ENCODE data around the gene AKT3. TPM values are rescaled to one million over a fixed set of nuclear protein-coding genes. Genes with fewer than 3 reads are reported as not detected.

The AKT3 gene
- total and polyA plus RNA-seq, 2 of the 8 experiments (the other 6 are each of a cell fraction or from before 2014, with no cell fraction given): 6.0 to 36.4 TPM

- DNase-seq (ENCODE audit: low read depth in 1 of 2, low spot score in 2 of 2) (peak in 1 of 2 experiments; percentile 54), FAIRE-seq (peak; percentile 72)
- peak overlapping the region; percentile 32 for H3K56ac ChIP-seq (replicated peaks; ENCODE audit: insufficient read length, low read depth, low read length)
- H2BK5ac ChIP-seq (ENCODE audit: low read depth, low read length): peak overlapping the region; percentile 97
- H2BK120ac ChIP-seq (replicated peaks; ENCODE audit: low read depth, low read length): peak overlapping the region; percentile 94
- no peaks in the 10 kb centered on the region for H3K23me2 ChIP-seq (ENCODE audit: low read depth, low read length)
- peaks cover 21 to 43% (median 34%) of the 10 kb centered on the region in 4 experiments for H3K4me1 ChIP-seq (replicated peaks in 1 of 4; ENCODE audit: control insufficient read depth in 3 of 4, insufficient read depth in 4 of 4, low read length in 3 of 4)
- no peaks in the 10 kb centered on the region for H3K27me3 ChIP-seq (replicated peaks in 1 of 4; ENCODE audit: control insufficient read depth in 3 of 4, extremely low read depth in 1 of 4, insufficient read depth in 3 of 4, low read length in 3 of 4)
- peak overlapping the region; percentile 98 for H3K18ac ChIP-seq (ENCODE audit: extremely low read depth, low read length)
- peak overlapping the region; percentile 69 for H4K5ac ChIP-seq (ENCODE audit: insufficient read length, low read depth, low read length)
- peak overlapping the region; percentile 75; the same call in 1 of the 2 replicates for H3K27ac ChIP-seq (ENCODE audit: low read depth, low read length)
- H3K9ac ChIP-seq (replicated peaks in 1 of 4; ENCODE audit: extremely low read depth in 1 of 4, low read depth in 3 of 4, low read length in 3 of 4): peak overlapping the region in 2 of 4 experiments; percentile 2 to 13; a peak in 3 of 7 replicates
- no peak overlapping the region for H3K14ac ChIP-seq (ENCODE audit: insufficient read length)
- peak overlapping the region; percentile 38 to 44; a peak in 3 of 4 replicates for H3K4me2 ChIP-seq (ENCODE audit: insufficient read depth in 1 of 2, low read depth in 2 of 2, low read length in 2 of 2)
- H3K4me3 ChIP-seq (ENCODE audit: extremely low read depth in 1 of 4, insufficient read depth in 2 of 4, low read depth in 3 of 4, low read length in 4 of 4): peak overlapping the region in 1 of 4 experiments; percentile 7; a peak in 1 of 8 replicates
- H3K36me3 ChIP-seq (ENCODE audit: control insufficient read depth in 2 of 4, insufficient read depth in 4 of 4, low read length in 3 of 4): no peaks in the 10 kb centered on the region
- peak overlapping the region; percentile 99 for H3K4ac ChIP-seq (replicated peaks; ENCODE audit: insufficient read length, low read depth, low read length)
- no peaks in the 10 kb centered on the region; a peak in 1 of 4 replicates for H3K9me3 ChIP-seq (ENCODE audit: insufficient read depth in 2 of 2, low read depth in 1 of 2, low read length in 1 of 2)
- no peaks in the 10 kb centered on the region for H3K79me1 ChIP-seq (ENCODE audit: low read depth, low read length)
- H2BK12ac ChIP-seq (ENCODE audit: low read depth, low read length): peak overlapping the region; percentile 95
- no peaks in the 10 kb centered on the region for H4K20me1 ChIP-seq (replicated peaks in 1 of 2; ENCODE audit: control insufficient read depth in 1 of 2, insufficient read depth in 2 of 2, low read length in 2 of 2)
- H2AK5ac ChIP-seq (ENCODE audit: low read depth, low read length): peak overlapping the region; percentile 98; the same call in 1 of the 2 replicates
- H3K79me2 ChIP-seq (ENCODE audit: control insufficient read depth in 1 of 2, insufficient read depth in 2 of 2, low read length in 2 of 2): no peaks in the 10 kb centered on the region
- H2BK15ac ChIP-seq (ENCODE audit: low read length): no peak overlapping the region; the same call in 1 of the 2 replicates
- 0 out of 2 replicates have a peak overlapping the region, but pooled peaks have one; percentile 17 for H4K8ac ChIP-seq (ENCODE audit: extremely low read depth, insufficient read depth, low read length)
- ChIA-PET CTCF (ENCODE audit: partially characterized antibody) (interaction anchor here (0.6 to 2.4 kb wide), 8 partner anchors 9 to 339 kb away, joined by 3 to 9 read pairs (median 6); no protein-coding TSS in a partner anchor), POLR2A (ENCODE audit: partially characterized antibody) (interaction anchor here (1.0 to 1.4 kb wide), 7 partner anchors 8 to 165 kb away, joined by 3 to 7 read pairs (median 3); no protein-coding TSS in a partner anchor)
- H4K91ac ChIP-seq (replicated peaks; ENCODE audit: insufficient read length, low read length): peak overlapping the region; percentile 96
- WGBS, 2 experiments (ENCODE audit: extremely low coverage in 1 of 2, insufficient coverage in 1 of 2, insufficient read length in 1 of 2, insufficient replicate concordance in 2 of 2, low coverage in 1 of 2, low lambda C conversion rate in 2 of 2, missing lambda C conversion rate in 1 of 2): 28% methylated on average over 8 of the region's 8 CpGs; no CpG with 5 or more reads in 1 of the 2 experiments
- no peak overlapping the region for H2AFZ ChIP-seq (ENCODE audit: low read length)
- peak overlapping the region; percentile 98 for H2BK20ac ChIP-seq (ENCODE audit: low read length)
- H3K23ac ChIP-seq (ENCODE audit: insufficient read length): no peak overlapping the region
- no peak for TF ChIP-seq RBBP5 (IDR thresholded peaks at IDR 0.05; ENCODE audit: borderline replicate concordance, low read depth, low read length)
- TF ChIP-seq HDAC2 (IDR thresholded peaks at IDR 0.05; ENCODE audit: borderline replicate concordance in 1 of 2, low read depth in 2 of 2, low read length in 2 of 2): peak in 1 of 2 experiments; percentile 35; a peak in 1 of 4 replicates
- no peak for TF ChIP-seq CREB1 (IDR thresholded peaks at IDR 0.05)
- TF ChIP-seq SIX5 (IDR thresholded peaks at IDR 0.05; ENCODE audit: low read depth, low read length): no peak
- TF ChIP-seq, protein P1, sequence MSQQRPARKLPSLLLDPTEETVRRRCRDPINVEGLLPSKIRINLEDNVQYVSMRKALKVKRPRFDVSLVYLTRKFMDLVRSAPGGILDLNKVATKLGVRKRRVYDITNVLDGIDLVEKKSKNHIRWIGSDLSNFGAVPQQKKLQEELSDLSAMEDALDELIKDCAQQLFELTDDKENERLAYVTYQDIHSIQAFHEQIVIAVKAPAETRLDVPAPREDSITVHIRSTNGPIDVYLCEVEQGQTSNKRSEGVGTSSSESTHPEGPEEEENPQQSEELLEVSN (IDR thresholded peaks at IDR 0.05): no peak
- TF ChIP-seq POLR2AphosphoS5 (IDR thresholded peaks at IDR 0.05; ENCODE audit: low read depth, low read length): no peak
Observed at GRCh38 chr1:243490748-243491686, 359.0 kb downstream of the AKT3 start.

Measured in H1 (cell line).